Heart left ventricle (tissue), 13 donors: Measurements from ENCODE around the gene SMIM43.

Experiments
- POLR2A ChIP-seq, 2 donors: fragments of 450-650 bp; IDR thresholded peaks; one replicate each; pipeline ENCODE4 v1.6.1; 2017; ENCODE audit warnings: antibody characterized with exemption in 2 of 2, mild to moderate bottlenecking in 2 of 2, moderate library complexity in 2 of 2
- TF ChIP-seq, protein P1 (sequence below), 12 donors: fragments of 200-600 bp; sonication (generic) in 4 of 12; IDR thresholded peaks; one replicate each; pipeline versions ENCODE4 v1.5.0 to v1.8.0; 2018 to 2022; ENCODE audit warnings: antibody characterized with exemption in 12 of 12, mild to moderate bottlenecking in 5 of 12
- donor health status: ischemic (EF 13 %, LVEDD 7.1; RV severe dilation, severe dysfunction).
- donor health status: DM: no; HTN: yes; CAD: no.
- donor health status: DM: no; HTN: no; CAD: no.
- donor health status: ischemic (EF 25% LVEDD 6.9; RV normal size, moderate dysfunction).
- donor health status: ischemic (EF 25% LVEDD 5.7; RV mildly dilated, moderate dysfunction).
- donor health status: ischemic (EF 35%, LVEDD 5.7; RV mildly dilated, moderate dysfunction).
- donor health status: nonischemic (EF 11% LVEDD 7.7; RV severe dilation, severe dysfunction).
- donor health status: DM: yes; HTN: yes; CAD: no.
- donor health status: PGD.
- donor health status: ischemic (EF 29% LVEDD 5.4; RV normal size, mild dysfunction).
- donor health status: nonischemic (EF 23%, LVEDD 6.1; RV moderate dilation, normal function).

GRCh38 chr4:121740796-121741409, 24.1 kb downstream of the SMIM43 start:
- TF ChIP-seq, protein P1, sequence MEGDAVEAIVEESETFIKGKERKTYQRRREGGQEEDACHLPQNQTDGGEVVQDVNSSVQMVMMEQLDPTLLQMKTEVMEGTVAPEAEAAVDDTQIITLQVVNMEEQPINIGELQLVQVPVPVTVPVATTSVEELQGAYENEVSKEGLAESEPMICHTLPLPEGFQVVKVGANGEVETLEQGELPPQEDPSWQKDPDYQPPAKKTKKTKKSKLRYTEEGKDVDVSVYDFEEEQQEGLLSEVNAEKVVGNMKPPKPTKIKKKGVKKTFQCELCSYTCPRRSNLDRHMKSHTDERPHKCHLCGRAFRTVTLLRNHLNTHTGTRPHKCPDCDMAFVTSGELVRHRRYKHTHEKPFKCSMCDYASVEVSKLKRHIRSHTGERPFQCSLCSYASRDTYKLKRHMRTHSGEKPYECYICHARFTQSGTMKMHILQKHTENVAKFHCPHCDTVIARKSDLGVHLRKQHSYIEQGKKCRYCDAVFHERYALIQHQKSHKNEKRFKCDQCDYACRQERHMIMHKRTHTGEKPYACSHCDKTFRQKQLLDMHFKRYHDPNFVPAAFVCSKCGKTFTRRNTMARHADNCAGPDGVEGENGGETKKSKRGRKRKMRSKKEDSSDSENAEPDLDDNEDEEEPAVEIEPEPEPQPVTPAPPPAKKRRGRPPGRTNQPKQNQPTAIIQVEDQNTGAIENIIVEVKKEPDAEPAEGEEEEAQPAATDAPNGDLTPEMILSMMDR (IDR thresholded peaks at IDR 0.05), result no peak
- no peak for TF ChIP-seq POLR2A (IDR thresholded peaks at IDR 0.05)
